NT2/D1 (cell line): ENCODE results near the gene NDUFS4.
"Not testable (repeated sequence)": the region's sequence is repeated elsewhere in the genome, so short reads cannot be mapped to it uniquely, and the experiment has no call there.

Experiments
- DNase-seq: peaks from one replicate; pipeline ENCODE4 v3.0.0-alpha.2; 2011; ENCODE audit warnings: low read depth, low spot score
- H3K27me3 ChIP-seq: 2 replicates; pipeline ENCODE4 v1.6.0; 2011; ENCODE audit warnings: mild to moderate bottlenecking; ENCODE audit not compliant: insufficient read length, insufficient read depth
- H3K36me3 ChIP-seq: 2 replicates; pipeline ENCODE4 v1.6.1; 2011; ENCODE audit warnings: mild to moderate bottlenecking, low read length, mixed read lengths; ENCODE audit not compliant: insufficient read depth, insufficient read length
- H3K4me1 ChIP-seq: 2 replicates; pipeline ENCODE4 v1.5.1; 2011; ENCODE audit not compliant: insufficient read depth, insufficient read length
- H3K4me3 ChIP-seq: 2 replicates; pipeline ENCODE4 v1.5.1; 2011; ENCODE audit warnings: low read depth; ENCODE audit not compliant: insufficient read length
- H3K9ac ChIP-seq: 2 replicates; pipeline ENCODE4 v1.6.0; 2011; ENCODE audit warnings: low read depth; ENCODE audit not compliant: insufficient read length
- H3K9me3 ChIP-seq: 2 replicates; pipeline ENCODE4 v1.5.1; 2011; ENCODE audit warnings: mild to moderate bottlenecking, low read length; ENCODE audit not compliant: insufficient read depth
- SUZ12 ChIP-seq: IDR thresholded peaks from 2 replicates; pipeline ENCODE4 v1.6.1; 2011; ENCODE audit not compliant: insufficient read length, insufficient read depth; ENCODE audit errors: extremely low read depth
- YY1 ChIP-seq: IDR thresholded peaks from 2 replicates; pipeline ENCODE4 v1.6.1; 2011; ENCODE audit not compliant: insufficient read length, insufficient read depth
- ZNF274 ChIP-seq: IDR thresholded peaks from 2 replicates; pipeline ENCODE4 v1.6.1; 2011; ENCODE audit warnings: mild to moderate bottlenecking, low read depth, low read length

Gene NDUFS4

GRCh38 chr5:53542926-53543325, 17.5 kb upstream of the NDUFS4 start:
- H3K4me1 ChIP-seq, result no peaks in the 10 kb centered on the region
- peaks cover 10% of the 10 kb centered on the region; the same call in 1 of the 2 replicates for H3K9me3 ChIP-seq
- DNase-seq, result no peak
- TF ChIP-seq YY1 (no peak), ZNF274 (no peak), SUZ12 (no peak)
- H3K27me3 ChIP-seq, result no peaks in the 10 kb centered on the region
- H3K36me3 ChIP-seq, result no peaks in the 10 kb centered on the region
- no peak overlapping the region for H3K4me3 ChIP-seq
- no peak overlapping the region for H3K9ac ChIP-seq

GRCh38 chr5:53543401-53543800, 17.0 kb upstream of the NDUFS4 start:
- H3K4me1 ChIP-seq, result no peaks in the 10 kb centered on the region
- H3K36me3 ChIP-seq, result no peaks in the 10 kb centered on the region
- H3K27me3 ChIP-seq, result no peaks in the 10 kb centered on the region
- no peak overlapping the region for H3K4me3 ChIP-seq
- H3K9ac ChIP-seq, result no peak overlapping the region
- TF ChIP-seq YY1 (no peak), SUZ12 (no peak), ZNF274 (no peak)
- no peak for DNase-seq
- H3K9me3 ChIP-seq, result peaks cover 10% of the 10 kb centered on the region; the same call in 1 of the 2 replicates

GRCh38 chr5:53545744-53546143, 14.7 kb upstream of the NDUFS4 start:
- DNase-seq, result peak; percentile 77
- H3K4me3 ChIP-seq, result no peak overlapping the region
- H3K27me3 ChIP-seq, result no peaks in the 10 kb centered on the region
- TF ChIP-seq YY1, result no peak
- no peak for TF ChIP-seq SUZ12
- H3K9ac ChIP-seq, result no peak overlapping the region
- H3K4me1 ChIP-seq, result no peaks in the 10 kb centered on the region
- no peaks in the 10 kb centered on the region for H3K36me3 ChIP-seq
- H3K9me3 ChIP-seq, result peaks cover 4% of the 10 kb centered on the region; the same call in 1 of the 2 replicates

- H3K4me3 ChIP-seq, result no peak overlapping the region
- TF ChIP-seq YY1 (no peak), ZNF274 (no peak), SUZ12 (no peak)
- no peak overlapping the region for H3K9ac ChIP-seq
- DNase-seq, result no peak
- H3K9me3 ChIP-seq, result no peaks in the 10 kb centered on the region
- H3K27me3 ChIP-seq, result no peaks in the 10 kb centered on the region
- H3K4me1 ChIP-seq, result no peaks in the 10 kb centered on the region
- no peaks in the 10 kb centered on the region for H3K36me3 ChIP-seq
Measured at GRCh38 chr5:53547226-53547625, 13.2 kb upstream of the NDUFS4 start.

GRCh38 chr5:53548501-53548900, 11.9 kb upstream of the NDUFS4 start:
- H3K27me3 ChIP-seq, H3K4me1 ChIP-seq, H3K9me3 ChIP-seq, H3K4me3 ChIP-seq, H3K9ac ChIP-seq, H3K36me3 ChIP-seq, DNase-seq: not testable (repeated sequence)

GRCh38 chr5:53549792-53550191, 10.6 kb upstream of the NDUFS4 start:
- no peaks in the 10 kb centered on the region for H3K27me3 ChIP-seq
- no peaks in the 10 kb centered on the region for H3K36me3 ChIP-seq
- DNase-seq, result no peak
- H3K9ac ChIP-seq, result no peak overlapping the region
- H3K9me3 ChIP-seq, result no peaks in the 10 kb centered on the region
- H3K4me3 ChIP-seq, result no peak overlapping the region
- no peaks in the 10 kb centered on the region for H3K4me1 ChIP-seq
- no peak for TF ChIP-seq SUZ12
- no peak for TF ChIP-seq YY1
- TF ChIP-seq ZNF274, result no peak

GRCh38 chr5:53552561-53552960, 7.9 kb upstream of the NDUFS4 start:
- H3K4me3 ChIP-seq, result no peak overlapping the region
- DNase-seq, result no peak
- no peaks in the 10 kb centered on the region for H3K36me3 ChIP-seq
- H3K27me3 ChIP-seq, result no peaks in the 10 kb centered on the region
- H3K9ac ChIP-seq, result no peak overlapping the region
- no peaks in the 10 kb centered on the region for H3K4me1 ChIP-seq
- no peaks in the 10 kb centered on the region for H3K9me3 ChIP-seq
- TF ChIP-seq SUZ12, result no peak
- TF ChIP-seq ZNF274, result no peak
- no peak for TF ChIP-seq YY1

- Histone ChIP-seq H3K27me3 (no peaks in the 10 kb centered on the region), H3K4me1 (no peaks in the 10 kb centered on the region), H3K9me3 (peaks cover 8% of the 10 kb centered on the region), H3K4me3 (no peak overlapping the region), H3K9ac (no peak overlapping the region), H3K36me3 (no peaks in the 10 kb centered on the region)
- no peak for TF ChIP-seq SUZ12
- no peak for TF ChIP-seq ZNF274
- TF ChIP-seq YY1, result no peak
- DNase-seq, result no peak
Measured at GRCh38 chr5:53554444-53554843, 6.0 kb upstream of the NDUFS4 start.
